GM23338 (cell line): ENCODE measurements around the gene TIPIN. TPM values are rescaled to one million over a fixed set of nuclear protein-coding genes. Genes with fewer than 3 reads are reported as not detected.
A peak's percentile ranks its signal among the peaks of the same experiment; 100 is the strongest.

Experiments used
- ATAC-seq: fragments of 200-7000 bp; cut with Tn5 transposase; 3 replicates; pipeline ENCODE4 v1.9.1; 2020
- DNase-seq: peaks from one replicate; pipeline ENCODE4 v3.0.0-alpha.2; 2015; ENCODE audit warnings: low spot score
- H2AFZ ChIP-seq: fragments of 200-600 bp; sonication (generic); 2 replicates; pipeline ENCODE4 v1.8.0; 2016; ENCODE audit warnings: antibody characterized with exemption, mild to moderate bottlenecking, moderate library complexity
- H3F3A ChIP-seq: fragments of 200-600 bp; sonication (generic); replicated peaks from 2 replicates; pipeline ENCODE4 v1.8.0; 2017; ENCODE audit warnings: antibody characterized with exemption, mixed run types, low read depth
- H3K27ac ChIP-seq: fragments of 200-600 bp; sonication (generic); 2 replicates; pipeline ENCODE4 v1.6.1; 2016; ENCODE audit warnings: low read depth
- H3K27me3 ChIP-seq: fragments of 200-600 bp; sonication (generic); 2 replicates; pipeline ENCODE4 v1.8.0; 2016; ENCODE audit warnings: mild to moderate bottlenecking, mixed run types, moderate library complexity; ENCODE audit not compliant: insufficient read depth
- H3K36me3 ChIP-seq: fragments of 200-600 bp; sonication (generic); 2 replicates; pipeline ENCODE4 v1.8.0; 2016; ENCODE audit warnings: mild to moderate bottlenecking; ENCODE audit not compliant: insufficient read depth
- H3K4me1 ChIP-seq: fragments of 200-600 bp; sonication (generic); 2 replicates; pipeline ENCODE4 v1.8.0; 2016; ENCODE audit warnings: mild to moderate bottlenecking, moderate library complexity; ENCODE audit not compliant: insufficient read depth
- H3K4me2 ChIP-seq: fragments of 200-600 bp; sonication (generic); 2 replicates; pipeline ENCODE4 v1.7.1; 2017; ENCODE audit warnings: mixed run types
- H3K4me3 ChIP-seq: fragments of 200-600 bp; sonication (generic); 2 replicates; pipeline ENCODE4 v1.6.1; 2016; ENCODE audit warnings: mixed run types
- H3K79me2 ChIP-seq: fragments of 200-600 bp; sonication (generic); replicated peaks from 2 replicates; pipeline ENCODE4 v1.8.0; 2017; ENCODE audit warnings: mild to moderate bottlenecking; ENCODE audit not compliant: insufficient read depth
- H3K9me2 ChIP-seq: fragments of 200-600 bp; sonication (generic); 2 replicates; pipeline ENCODE4 v1.8.0; 2017; ENCODE audit not compliant: insufficient read depth
- H4K20me1 ChIP-seq: fragments of 200-600 bp; sonication (generic); replicated peaks from 2 replicates; pipeline ENCODE4 v1.8.0; 2017; ENCODE audit warnings: mild to moderate bottlenecking; ENCODE audit not compliant: insufficient read depth
- H3K27ac Mint-ChIP-seq: 2 replicates; pipeline ENCODE4 v1.8.0; 2020; ENCODE audit warnings: inconsistent platforms, mild to moderate bottlenecking, moderate library complexity, mixed read lengths
- H3K27me3 Mint-ChIP-seq: 3 replicates; pipeline ENCODE4 v1.8.0; 2022; ENCODE audit warnings: low read depth, mild to moderate bottlenecking, moderate library complexity, mixed read lengths, inconsistent platforms; ENCODE audit not compliant: insufficient read depth, poor library complexity
- H3K36me3 Mint-ChIP-seq: 3 replicates; pipeline ENCODE4 v1.8.0; 2021; ENCODE audit warnings: low read depth, mild to moderate bottlenecking, inconsistent platforms, moderate library complexity, mixed read lengths
- H3K4me1 Mint-ChIP-seq: 3 replicates; pipeline ENCODE4 v1.8.0; 2020; ENCODE audit warnings: mild to moderate bottlenecking, inconsistent platforms, mixed read lengths
- H3K4me3 Mint-ChIP-seq: 3 replicates; pipeline ENCODE4 v1.8.0; 2021; ENCODE audit warnings: moderate library complexity, mild to moderate bottlenecking, inconsistent platforms, mixed read lengths
- H3K9me3 Mint-ChIP-seq: 3 replicates; pipeline ENCODE4 v1.8.0; 2020; ENCODE audit warnings: moderate library complexity, mild to moderate bottlenecking, inconsistent platforms, mixed read lengths
- CREB1 ChIP-seq: fragments of 250-450 bp; sonication (Bioruptor Pico); IDR thresholded peaks from 2 replicates; pipeline ENCODE4 v1.5.0; 2020; ENCODE audit warnings: low read depth, mild to moderate bottlenecking, moderate library complexity
- CTCF ChIP-seq, 2 experiments: fragments of 200-600 bp in 1 of 2; sonication (generic) in 1 of 2; conservative IDR thresholded peaks; 2 replicates each; pipeline versions ENCODE4 v1.5.1 to v1.6.1; 2016 to 2017; ENCODE audit warnings: antibody characterized with exemption in 2 of 2, low read depth in 2 of 2, mild to moderate bottlenecking in 2 of 2, moderate library complexity in 1 of 2
- EZH2 ChIP-seq: fragments of 200-600 bp; sonication (generic); IDR thresholded peaks from one replicate; pipeline ENCODE4 v1.8.0; 2017; ENCODE audit warnings: antibody characterized with exemption, mild to moderate bottlenecking, low read depth; ENCODE audit not compliant: unreplicated experiment
- JUNB ChIP-seq: IDR thresholded peaks from one replicate; pipeline ENCODE4 v1.6.1; 2016; ENCODE audit warnings: antibody characterized with exemption; ENCODE audit not compliant: unreplicated experiment
- NANOG ChIP-seq: IDR thresholded peaks from 2 replicates; pipeline ENCODE4 v1.6.1; 2016; ENCODE audit warnings: antibody characterized with exemption, borderline replicate concordance
- POLR2AphosphoS5 ChIP-seq: IDR thresholded peaks from 2 replicates; pipeline ENCODE4 v1.6.1; 2016; ENCODE audit warnings: antibody characterized with exemption, low read depth
- STAT1 ChIP-seq: IDR thresholded peaks from one replicate; pipeline ENCODE4 v1.6.1; 2016; ENCODE audit warnings: antibody characterized with exemption; ENCODE audit not compliant: unreplicated experiment
- ZNF331 ChIP-seq: fragments of 250-450 bp; sonication (Bioruptor Pico); IDR thresholded peaks from 2 replicates; pipeline ENCODE4 v1.5.0; 2020; ENCODE audit warnings: low read depth, mild to moderate bottlenecking, moderate library complexity
- polyA plus RNA-seq: library from polyadenylated mRNA; unstranded; fragments of >200 nt; fragmentation: Nextera tagmentation; extraction: Ambion mirVana; gene quantifications from 2 replicates; pipeline ENCODE4 v1.2.1, GENCODE V29; 2016
- total RNA-seq: library from RNA; depleted of rRNA; stranded (reverse); fragments of >200 nt; shearing (Covaris generic); gene quantifications from 2 replicates; pipeline ENCODE4 v1.2.3, GENCODE V29; 2014
- TF ChIP-seq, protein P1 (sequence below): IDR thresholded peaks from 2 replicates; pipeline ENCODE4 v1.6.1; 2016; ENCODE audit warnings: antibody characterized with exemption
- TF ChIP-seq, protein P2 (sequence below): fragments of 250-450 bp; sonication (Bioruptor Pico); IDR thresholded peaks from 2 replicates; pipeline ENCODE4 v1.5.0; 2020; ENCODE audit warnings: mild to moderate bottlenecking, moderate library complexity

The TIPIN gene
- total and polyA plus RNA-seq, 2 experiments from 2014 or later = 25.3 to 39.1 TPM

GRCh38 chr15:66292571-66293418, 63.7 kb downstream of the TIPIN start (continued):
- TF ChIP-seq, protein P1, sequence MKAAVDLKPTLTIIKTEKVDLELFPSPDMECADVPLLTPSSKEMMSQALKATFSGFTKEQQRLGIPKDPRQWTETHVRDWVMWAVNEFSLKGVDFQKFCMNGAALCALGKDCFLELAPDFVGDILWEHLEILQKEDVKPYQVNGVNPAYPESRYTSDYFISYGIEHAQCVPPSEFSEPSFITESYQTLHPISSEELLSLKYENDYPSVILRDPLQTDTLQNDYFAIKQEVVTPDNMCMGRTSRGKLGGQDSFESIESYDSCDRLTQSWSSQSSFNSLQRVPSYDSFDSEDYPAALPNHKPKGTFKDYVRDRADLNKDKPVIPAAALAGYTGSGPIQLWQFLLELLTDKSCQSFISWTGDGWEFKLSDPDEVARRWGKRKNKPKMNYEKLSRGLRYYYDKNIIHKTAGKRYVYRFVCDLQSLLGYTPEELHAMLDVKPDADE = no peak

DNA sequence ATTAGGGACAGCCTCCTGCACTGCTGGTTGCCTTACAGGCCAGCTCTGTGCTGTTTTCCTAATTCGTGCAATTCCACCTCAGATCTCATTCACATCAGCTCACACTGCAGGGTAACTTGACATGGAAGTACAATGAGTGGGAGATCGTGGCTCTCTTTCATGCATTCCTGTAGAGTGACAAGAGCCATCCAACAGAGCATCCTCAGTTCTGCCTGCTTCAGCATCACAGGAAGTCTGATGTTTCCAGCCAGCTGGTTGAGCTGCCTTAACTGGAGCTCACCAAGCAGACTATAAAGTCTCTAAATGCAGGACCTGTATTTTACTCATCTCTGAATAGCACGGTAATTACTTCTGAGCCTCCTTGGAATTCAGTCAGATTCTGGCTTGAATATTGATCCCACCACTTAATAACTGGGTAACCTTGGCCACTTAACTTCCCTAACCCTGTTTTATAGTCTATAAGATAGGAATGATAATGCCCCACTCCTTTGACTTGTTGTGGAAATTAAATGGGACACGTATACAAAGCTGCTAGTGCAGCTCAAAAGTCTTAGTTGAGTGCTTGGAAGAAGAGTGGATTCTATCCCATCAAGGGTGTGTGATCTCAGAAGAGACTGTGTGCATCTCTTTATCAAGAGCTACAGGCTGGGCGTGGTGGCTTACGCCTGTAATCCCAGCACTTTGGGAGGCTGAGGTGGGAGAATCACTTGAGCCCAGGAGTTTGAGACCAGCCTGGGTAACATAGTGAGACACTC, 64.5 kb downstream of the TIPIN start:
- Mint-ChIP-seq H3K9me3 (no peaks in the 10 kb centered on the region), H3K27me3 (peaks cover 2% of the 10 kb centered on the region), H3K4me3 (peak overlapping the region; percentile 80), H3K27ac (no peak overlapping the region), H3K4me1 (peaks cover 34% of the 10 kb centered on the region), H3K36me3 (no peaks in the 10 kb centered on the region; the same call in 2 of the 3 replicates)
- Histone ChIP-seq H3K4me3 (no peak overlapping the region), H3K27ac (no peak overlapping the region), H3K79me2 (peaks cover 6% of the 10 kb centered on the region; the same call in 1 of the 2 replicates), H3K4me2 (no peak overlapping the region), H3K27me3 (no peaks in the 10 kb centered on the region), H3F3A (no peaks in the 10 kb centered on the region; the same call in 1 of the 2 replicates), H4K20me1 (no peaks in the 10 kb centered on the region), H3K4me1 (peaks cover 24% of the 10 kb centered on the region), H3K36me3 (no peaks in the 10 kb centered on the region), H2AFZ (no peak overlapping the region), H3K9me2 (no peaks in the 10 kb centered on the region)
- no peak for ATAC-seq
- no peak for DNase-seq
- TF ChIP-seq NANOG = no peak
- no peak for TF ChIP-seq JUNB
- TF ChIP-seq, protein P2, sequence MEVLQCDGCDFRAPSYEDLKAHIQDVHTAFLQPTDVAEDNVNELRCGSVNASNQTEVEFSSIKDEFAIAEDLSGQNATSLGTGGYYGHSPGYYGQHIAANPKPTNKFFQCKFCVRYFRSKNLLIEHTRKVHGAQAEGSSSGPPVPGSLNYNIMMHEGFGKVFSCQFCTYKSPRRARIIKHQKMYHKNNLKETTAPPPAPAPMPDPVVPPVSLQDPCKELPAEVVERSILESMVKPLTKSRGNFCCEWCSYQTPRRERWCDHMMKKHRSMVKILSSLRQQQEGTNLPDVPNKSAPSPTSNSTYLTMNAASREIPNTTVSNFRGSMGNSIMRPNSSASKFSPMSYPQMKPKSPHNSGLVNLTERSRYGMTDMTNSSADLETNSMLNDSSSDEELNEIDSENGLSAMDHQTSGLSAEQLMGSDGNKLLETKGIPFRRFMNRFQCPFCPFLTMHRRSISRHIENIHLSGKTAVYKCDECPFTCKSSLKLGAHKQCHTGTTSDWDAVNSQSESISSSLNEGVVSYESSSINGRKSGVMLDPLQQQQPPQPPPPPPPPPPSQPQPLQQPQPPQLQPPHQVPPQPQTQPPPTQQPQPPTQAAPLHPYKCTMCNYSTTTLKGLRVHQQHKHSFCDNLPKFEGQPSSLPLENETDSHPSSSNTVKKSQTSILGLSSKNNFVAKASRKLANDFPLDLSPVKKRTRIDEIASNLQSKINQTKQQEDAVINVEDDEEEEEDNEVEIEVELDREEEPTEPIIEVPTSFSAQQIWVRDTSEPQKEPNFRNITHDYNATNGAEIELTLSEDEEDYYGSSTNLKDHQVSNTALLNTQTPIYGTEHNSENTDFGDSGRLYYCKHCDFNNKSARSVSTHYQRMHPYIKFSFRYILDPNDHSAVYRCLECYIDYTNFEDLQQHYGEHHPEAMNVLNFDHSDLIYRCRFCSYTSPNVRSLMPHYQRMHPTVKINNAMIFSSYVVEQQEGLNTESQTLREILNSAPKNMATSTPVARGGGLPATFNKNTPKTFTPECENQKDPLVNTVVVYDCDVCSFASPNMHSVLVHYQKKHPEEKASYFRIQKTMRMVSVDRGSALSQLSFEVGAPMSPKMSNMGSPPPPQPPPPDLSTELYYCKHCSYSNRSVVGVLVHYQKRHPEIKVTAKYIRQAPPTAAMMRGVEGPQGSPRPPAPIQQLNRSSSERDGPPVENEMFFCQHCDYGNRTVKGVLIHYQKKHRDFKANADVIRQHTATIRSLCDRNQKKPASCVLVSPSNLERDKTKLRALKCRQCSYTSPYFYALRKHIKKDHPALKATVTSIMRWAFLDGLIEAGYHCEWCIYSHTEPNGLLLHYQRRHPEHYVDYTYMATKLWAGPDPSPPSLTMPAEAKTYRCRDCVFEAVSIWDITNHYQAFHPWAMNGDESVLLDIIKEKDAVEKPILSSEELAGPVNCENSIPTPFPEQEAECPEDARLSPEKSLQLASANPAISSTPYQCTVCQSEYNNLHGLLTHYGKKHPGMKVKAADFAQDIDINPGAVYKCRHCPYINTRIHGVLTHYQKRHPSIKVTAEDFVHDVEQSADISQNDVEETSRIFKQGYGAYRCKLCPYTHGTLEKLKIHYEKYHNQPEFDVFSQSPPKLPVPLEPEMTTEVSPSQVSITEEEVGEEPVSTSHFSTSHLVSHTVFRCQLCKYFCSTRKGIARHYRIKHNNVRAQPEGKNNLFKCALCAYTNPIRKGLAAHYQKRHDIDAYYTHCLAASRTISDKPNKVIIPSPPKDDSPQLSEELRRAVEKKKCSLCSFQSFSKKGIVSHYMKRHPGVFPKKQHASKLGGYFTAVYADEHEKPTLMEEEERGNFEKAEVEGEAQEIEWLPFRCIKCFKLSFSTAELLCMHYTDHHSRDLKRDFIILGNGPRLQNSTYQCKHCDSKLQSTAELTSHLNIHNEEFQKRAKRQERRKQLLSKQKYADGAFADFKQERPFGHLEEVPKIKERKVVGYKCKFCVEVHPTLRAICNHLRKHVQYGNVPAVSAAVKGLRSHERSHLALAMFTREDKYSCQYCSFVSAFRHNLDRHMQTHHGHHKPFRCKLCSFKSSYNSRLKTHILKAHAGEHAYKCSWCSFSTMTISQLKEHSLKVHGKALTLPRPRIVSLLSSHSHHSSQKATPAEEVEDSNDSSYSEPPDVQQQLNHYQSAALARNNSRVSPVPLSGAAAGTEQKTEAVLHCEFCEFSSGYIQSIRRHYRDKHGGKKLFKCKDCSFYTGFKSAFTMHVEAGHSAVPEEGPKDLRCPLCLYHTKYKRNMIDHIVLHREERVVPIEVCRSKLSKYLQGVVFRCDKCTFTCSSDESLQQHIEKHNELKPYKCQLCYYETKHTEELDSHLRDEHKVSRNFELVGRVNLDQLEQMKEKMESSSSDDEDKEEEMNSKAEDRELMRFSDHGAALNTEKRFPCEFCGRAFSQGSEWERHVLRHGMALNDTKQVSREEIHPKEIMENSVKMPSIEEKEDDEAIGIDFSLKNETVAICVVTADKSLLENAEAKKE = no peak
- no peak for TF ChIP-seq POLR2AphosphoS5
- TF ChIP-seq CREB1 (CRISPR knock-in tag) = no peak
- no peak for TF ChIP-seq EZH2
- no peak for TF ChIP-seq CTCF (conservative IDR thresholded peaks at IDR 0.05; ENCODE audit: low read depth in 2 of 2)
- no peak for TF ChIP-seq STAT1
- no peak for TF ChIP-seq ZNF331 (CRISPR knock-in tag)
